Cardiac muscle cell (in vitro differentiated cells and primary cell): ENCODE data around the gene FGD3. TPM values are rescaled to one million over a fixed set of nuclear protein-coding genes. Genes with fewer than 3 reads are reported as not detected.

Experiments used
- DNase-seq, 2 donors: peaks; one replicate each; pipeline versions ENCODE4 v3.0.0 to v3.0.0-alpha.2; 2010 to 2017; ENCODE audit warnings: low read depth in 1 of 2, low spot score in 1 of 2
- H3K27ac ChIP-seq: fragments of 200-600 bp; sonication (generic); 2 replicates; pipeline ENCODE4 v1.5.1; 2016
- H3K27me3 ChIP-seq: fragments of 200-600 bp; sonication (generic); 2 replicates; pipeline ENCODE4 v1.6.0; 2016; ENCODE audit warnings: control low read depth
- H3K36me3 ChIP-seq: fragments of 200-600 bp; sonication (generic); 2 replicates; pipeline ENCODE4 v1.5.1; 2016; ENCODE audit warnings: control low read depth
- H3K4me1 ChIP-seq: fragments of 200-600 bp; sonication (generic); 2 replicates; pipeline ENCODE4 v1.8.1; 2017; ENCODE audit warnings: low read depth, mild to moderate bottlenecking, mixed run types
- H3K4me3 ChIP-seq: fragments of 200-600 bp; sonication (generic); 2 replicates; pipeline ENCODE4 v1.5.1; 2016; ENCODE audit warnings: mild to moderate bottlenecking
- H3K9me3 ChIP-seq: fragments of 200-600 bp; sonication (generic); 2 replicates; pipeline ENCODE4 v1.5.1; 2017; ENCODE audit warnings: low read depth, mild to moderate bottlenecking, control low read depth
- polyA plus RNA-seq: library from polyadenylated mRNA; unstranded; fragments of >200 nt; fragmentation: Nextera tagmentation; extraction: Ambion mirVana; gene quantifications from 2 replicates; pipeline ENCODE4 v1.2.1, GENCODE V29; 2016
- total RNA-seq: library from RNA; depleted of rRNA; stranded (reverse); fragments of >200 nt; gene quantifications from 2 replicates; pipeline ENCODE4 v1.2.3, GENCODE V29; 2016
- TF ChIP-seq, protein P1 (sequence below): IDR thresholded peaks from 2 replicates; pipeline ENCODE4 v1.5.1; 2012; ENCODE audit warnings: low read depth, mild to moderate bottlenecking, low read length

FGD3 gene
- total and polyA plus RNA-seq, 2 experiments from 2014 or later = 0.18 TPM; not detected in 1

DNA sequence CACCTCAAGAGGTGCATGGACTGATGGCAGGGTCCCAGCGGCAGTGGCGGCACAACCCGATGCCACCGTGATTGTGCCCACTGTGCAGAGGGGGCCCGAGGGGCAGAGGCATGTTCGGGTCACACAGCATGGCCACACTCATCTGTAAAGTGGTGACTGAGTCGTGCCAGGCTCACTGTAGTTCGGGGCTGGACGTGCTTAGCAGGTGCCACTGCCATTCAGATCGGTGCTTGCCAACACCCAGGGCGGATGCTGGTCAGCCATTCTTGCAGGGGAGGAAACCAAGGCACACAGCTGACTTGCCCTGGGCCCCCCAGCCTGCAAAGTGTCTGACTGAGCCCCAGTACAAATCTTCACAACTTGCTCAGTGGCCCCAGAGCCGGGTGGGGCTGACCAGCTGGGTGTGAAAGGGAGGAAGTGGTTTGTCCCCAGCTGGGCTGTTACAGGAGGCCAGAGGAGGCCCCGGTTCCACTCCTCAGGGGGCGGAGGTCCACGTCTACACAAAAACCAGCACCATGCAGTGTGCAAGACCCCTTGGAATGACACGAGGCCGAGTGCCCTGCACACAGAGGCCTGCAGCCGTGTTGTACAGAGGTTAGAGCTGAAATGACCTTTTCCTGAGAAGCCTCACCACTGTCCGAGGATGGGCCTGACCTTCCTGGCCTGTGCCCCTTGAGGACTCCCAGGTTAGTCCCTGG is 17.9 kb downstream of the FGD3 start:
- peaks cover 85% of the 10 kb centered on the region for H3K27me3 ChIP-seq
- no peak for DNase-seq
- no peak overlapping the region for H3K27ac ChIP-seq
- no peaks in the 10 kb centered on the region for H3K4me1 ChIP-seq
- TF ChIP-seq, protein P1, sequence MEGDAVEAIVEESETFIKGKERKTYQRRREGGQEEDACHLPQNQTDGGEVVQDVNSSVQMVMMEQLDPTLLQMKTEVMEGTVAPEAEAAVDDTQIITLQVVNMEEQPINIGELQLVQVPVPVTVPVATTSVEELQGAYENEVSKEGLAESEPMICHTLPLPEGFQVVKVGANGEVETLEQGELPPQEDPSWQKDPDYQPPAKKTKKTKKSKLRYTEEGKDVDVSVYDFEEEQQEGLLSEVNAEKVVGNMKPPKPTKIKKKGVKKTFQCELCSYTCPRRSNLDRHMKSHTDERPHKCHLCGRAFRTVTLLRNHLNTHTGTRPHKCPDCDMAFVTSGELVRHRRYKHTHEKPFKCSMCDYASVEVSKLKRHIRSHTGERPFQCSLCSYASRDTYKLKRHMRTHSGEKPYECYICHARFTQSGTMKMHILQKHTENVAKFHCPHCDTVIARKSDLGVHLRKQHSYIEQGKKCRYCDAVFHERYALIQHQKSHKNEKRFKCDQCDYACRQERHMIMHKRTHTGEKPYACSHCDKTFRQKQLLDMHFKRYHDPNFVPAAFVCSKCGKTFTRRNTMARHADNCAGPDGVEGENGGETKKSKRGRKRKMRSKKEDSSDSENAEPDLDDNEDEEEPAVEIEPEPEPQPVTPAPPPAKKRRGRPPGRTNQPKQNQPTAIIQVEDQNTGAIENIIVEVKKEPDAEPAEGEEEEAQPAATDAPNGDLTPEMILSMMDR = no peak
- no peaks in the 10 kb centered on the region for H3K9me3 ChIP-seq
- H3K4me3 ChIP-seq = no peak overlapping the region
- no peaks in the 10 kb centered on the region for H3K36me3 ChIP-seq

DNA sequence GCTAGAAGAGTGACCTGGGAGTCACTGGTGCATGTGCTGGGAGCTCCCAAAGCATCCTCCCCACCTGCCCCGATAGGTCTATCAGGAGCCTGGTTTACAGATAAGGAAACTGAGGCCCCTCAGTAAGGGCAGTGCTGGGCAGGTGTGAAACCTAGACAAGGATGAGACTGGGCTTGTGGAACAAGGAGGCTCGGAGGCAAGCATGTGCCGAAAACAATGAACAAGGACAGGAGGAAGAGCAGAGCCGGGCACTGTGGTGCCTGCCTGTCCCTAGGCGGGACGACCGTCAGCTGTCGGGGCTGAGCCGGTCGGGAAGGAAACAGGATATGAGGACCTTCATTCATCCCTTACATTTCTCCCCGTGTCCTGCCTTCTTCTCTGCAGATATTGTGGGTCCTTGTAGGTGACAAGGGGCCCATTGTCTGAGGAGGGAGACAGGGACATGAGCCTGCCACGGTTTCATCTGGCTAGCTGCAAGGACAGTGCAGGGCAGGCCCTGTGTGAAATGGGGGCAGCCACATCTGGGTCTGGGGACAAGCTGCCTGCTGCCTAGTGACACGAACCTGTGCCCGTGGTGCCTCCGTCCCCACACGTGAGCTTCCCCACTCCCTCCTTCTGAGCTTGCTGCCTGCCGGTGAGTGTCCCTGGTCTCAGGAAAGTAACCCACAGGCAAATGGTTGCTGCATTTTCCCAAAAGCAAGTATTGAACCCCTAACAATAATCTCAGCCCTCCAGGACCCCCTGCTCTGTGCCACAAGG is 18.6 kb downstream of the FGD3 start:
- Histone ChIP-seq H3K27me3 (peaks cover 87% of the 10 kb centered on the region), H3K27ac (no peak overlapping the region), H3K9me3 (no peaks in the 10 kb centered on the region), H3K4me3 (no peak overlapping the region), H3K4me1 (no peaks in the 10 kb centered on the region), H3K36me3 (no peaks in the 10 kb centered on the region)
- TF ChIP-seq, protein P1 = no peak
- no peak for DNase-seq

DNA sequence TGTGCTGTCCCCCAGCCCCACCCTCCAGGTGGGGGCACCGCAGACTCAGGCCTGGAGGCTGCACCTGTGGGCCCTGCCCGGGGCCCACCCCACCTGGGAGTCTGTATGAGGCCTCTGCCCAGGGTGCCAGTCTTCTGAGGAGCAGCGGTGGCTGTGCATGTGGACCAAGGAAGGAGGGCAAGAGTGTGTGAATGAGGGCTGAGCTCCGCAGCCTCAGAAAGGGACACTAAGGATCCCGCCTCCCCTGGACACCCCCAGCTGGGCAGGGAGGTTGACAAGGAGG is 19.1 kb downstream of the FGD3 start:
- TF ChIP-seq, protein P1 = no peak
- no peaks in the 10 kb centered on the region for H3K36me3 ChIP-seq

DNA sequence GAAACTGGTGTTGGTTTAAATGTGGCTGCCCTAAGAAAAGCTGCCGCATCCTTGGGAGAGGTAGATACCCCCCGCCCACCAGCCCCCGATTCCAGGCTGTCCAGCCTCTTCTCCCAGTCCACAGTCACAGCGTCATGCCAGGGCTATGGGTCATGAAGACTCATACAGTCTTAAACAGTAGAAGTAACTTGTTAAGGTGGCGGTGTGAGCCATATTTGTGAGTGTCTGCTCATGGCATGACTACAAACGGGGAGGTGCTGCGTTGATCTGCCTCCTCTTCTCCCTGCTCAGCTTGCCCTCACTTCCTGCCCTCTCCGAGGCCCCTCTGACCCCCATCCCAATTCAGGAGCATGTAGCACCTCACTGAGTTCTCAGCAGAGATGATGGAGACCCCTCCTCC is 20.8 kb downstream of the FGD3 start:
- Histone ChIP-seq H3K27ac (no peak overlapping the region), H3K36me3 (no peaks in the 10 kb centered on the region), H3K4me3 (no peak overlapping the region), H3K27me3 (peaks cover 84% of the 10 kb centered on the region), H3K4me1 (no peaks in the 10 kb centered on the region), H3K9me3 (no peaks in the 10 kb centered on the region)
- TF ChIP-seq, protein P1 = no peak
- no peak for DNase-seq

More for the DNA sequence above, 19.1 kb downstream of the FGD3 start:
- Histone ChIP-seq H3K4me3 (no peak overlapping the region), H3K4me1 (no peaks in the 10 kb centered on the region), H3K9me3 (no peaks in the 10 kb centered on the region), H3K27ac (no peak overlapping the region), H3K27me3 (peaks cover 91% of the 10 kb centered on the region)
- no peak for DNase-seq

DNA sequence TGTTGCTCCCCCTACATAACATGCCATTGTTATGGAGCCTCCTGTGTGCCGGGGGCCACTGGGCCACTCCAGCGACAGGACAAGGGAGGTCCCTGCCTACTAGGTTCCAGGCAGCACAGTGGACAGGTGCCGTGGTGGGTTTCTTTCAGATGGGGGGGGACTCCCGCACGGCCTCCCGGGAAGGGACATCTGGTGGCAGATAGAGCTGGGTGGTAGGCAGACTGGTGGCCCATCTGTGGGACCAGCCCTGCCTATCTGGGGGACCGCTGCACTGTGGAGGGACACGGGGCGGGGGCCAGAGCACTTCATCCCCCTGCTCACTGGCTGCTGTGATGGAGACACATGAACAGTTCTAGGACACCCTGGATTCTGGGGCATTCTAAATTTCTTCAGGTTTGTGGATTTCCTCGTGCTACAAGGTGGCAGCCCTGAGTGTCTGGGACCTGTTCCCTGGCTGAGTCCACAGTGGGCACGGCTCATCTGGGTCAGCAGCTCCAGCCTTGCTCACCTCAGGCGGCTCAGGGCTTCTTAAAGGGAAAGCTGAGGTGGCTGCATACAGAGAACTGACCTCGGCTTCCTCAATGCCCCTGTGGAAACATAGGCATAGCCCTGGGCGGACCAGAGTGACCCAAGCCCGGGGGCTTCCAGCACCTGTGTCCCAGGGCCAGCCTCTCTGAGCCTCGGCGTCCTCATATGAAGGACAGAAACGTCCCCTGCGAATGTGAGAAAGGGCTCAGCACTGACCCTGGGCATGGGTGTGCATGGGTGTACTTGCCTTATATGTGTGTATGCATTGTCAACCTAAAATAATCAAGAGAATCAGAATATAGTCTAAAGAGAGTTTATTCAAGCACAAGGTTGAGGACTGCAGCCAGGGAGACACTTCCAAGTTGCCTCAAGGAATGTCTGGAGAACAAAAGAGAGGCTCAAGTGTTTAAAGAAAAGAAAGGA is 22.5 kb downstream of the FGD3 start:
- H3K4me1 ChIP-seq = no peaks in the 10 kb centered on the region
- TF ChIP-seq, protein P1 = no peak
- H3K4me3 ChIP-seq = no peak overlapping the region
- DNase-seq = no peak
- no peaks in the 10 kb centered on the region for H3K36me3 ChIP-seq
- H3K27ac ChIP-seq = no peak overlapping the region
- H3K27me3 ChIP-seq = peaks cover 84% of the 10 kb centered on the region
- no peaks in the 10 kb centered on the region for H3K9me3 ChIP-seq
